HepG2 (cell line): ENCODE measurements around the gene NEUROD6. TPM values are rescaled to one million over a fixed set of nuclear protein-coding genes. Genes with fewer than 3 reads are reported as not detected.

Experiments
- ATAC-seq: fragments of 200-7000 bp; cut with Tn5 transposase; 3 replicates; pipeline ENCODE4 v1.9.1; 2020; ENCODE audit warnings: mild to moderate bottlenecking, moderate library complexity
- BruUV-seq: library from RNA; stranded (reverse); fragments of 400-500 nt; replicated peaks from 2 replicates; lab custom pipeline; 2021; lab: Mats Ljungman, UMichigan
- CTCF ChIA-PET: fragments of 300-600 bp; formaldehyde crosslinking; extraction: SDS; loops from one replicate; lab custom pipeline; 2021; ENCODE audit warnings: low total read pairs, inconsistent platforms, low intra/inter-chr PET ratio; lab: Yijun Ruan, JAX
- POLR2A ChIA-PET: fragments of 350-600 bp; sonication (Branson Sonifier 250); formaldehyde crosslinking; loops from one replicate; lab custom pipeline; 2020; ENCODE audit warnings: antibody characterized with exemption, inconsistent platforms; lab: Yijun Ruan, JAX
- DNase-seq: peaks from one replicate; pipeline ENCODE4 v3.0.0-alpha.2; 2015; ENCODE audit warnings: low spot score
- FAIRE-seq: peaks from 3 replicates; lab custom pipeline; 2011; peaks lifted over from hg19 to GRCh38; lab: Jason Lieb, UNC
- H2AFZ ChIP-seq: one replicate; pipeline ENCODE4 v1.6.1; 2011; ENCODE audit warnings: low read length, inconsistent platforms
- H3K27ac ChIP-seq: fragments of 300-600 bp; 3 replicates; pipeline ENCODE4 v1.8.0; 2011; ENCODE audit warnings: mixed run types, mild to moderate bottlenecking, mixed read lengths, low read length, inconsistent platforms; ENCODE audit not compliant: insufficient read depth; ENCODE audit errors: extremely low read length
- H3K27me3 ChIP-seq, 2 experiments: fragments of 200-600 bp in 1 of 2; 2 replicates in 1 of 2; 3 replicates in 1 of 2; pipeline versions ENCODE4 v1.6.0 to v1.8.0; 2011; ENCODE audit warnings: low read length in 2 of 2, mild to moderate bottlenecking in 2 of 2, moderate library complexity in 2 of 2, inconsistent platforms in 1 of 2; ENCODE audit not compliant: insufficient read depth in 2 of 2, control insufficient read depth in 1 of 2
- H3K36me3 ChIP-seq, 2 experiments: fragments of 200-600 bp in 1 of 2; replicated peaks in 1 of 2; 2 replicates in 1 of 2; 3 replicates in 1 of 2; pipeline versions ENCODE4 v1.5.1 to v1.8.0; 2011; ENCODE audit warnings: low read length in 2 of 2, inconsistent platforms in 1 of 2; ENCODE audit not compliant: insufficient read depth in 2 of 2, control insufficient read depth in 1 of 2
- H3K4me1 ChIP-seq: 2 replicates; pipeline ENCODE4 v1.5.1; 2012; ENCODE audit warnings: low read length, inconsistent platforms; ENCODE audit not compliant: insufficient read depth
- H3K4me2 ChIP-seq: 2 replicates; pipeline ENCODE4 v1.6.0; 2011; ENCODE audit warnings: low read depth, low read length, inconsistent platforms
- H3K4me3 ChIP-seq, 3 experiments: fragments of 200-600 bp in 1 of 3; sonication (generic), shearing (Covaris generic) in 1 of 3; replicated peaks in 1 of 3; 2 replicates each; pipeline ENCODE4 v1.5.1; 2011 to 2016; ENCODE audit warnings: low read length in 3 of 3, inconsistent platforms in 2 of 3, low read depth in 2 of 3, mild to moderate bottlenecking in 2 of 3, control low read depth in 1 of 3, mixed read lengths in 1 of 3; ENCODE audit not compliant: insufficient read depth in 1 of 3
- H3K79me2 ChIP-seq: one replicate; pipeline ENCODE4 v1.6.1; 2011; ENCODE audit warnings: low read length, inconsistent platforms; ENCODE audit not compliant: insufficient read depth
- H3K9ac ChIP-seq: 2 replicates; pipeline ENCODE4 v1.6.0; 2011; ENCODE audit warnings: mild to moderate bottlenecking, low read depth, low read length, inconsistent platforms; ENCODE audit not compliant: insufficient read depth
- H3K9me3 ChIP-seq: 2 replicates; pipeline ENCODE4 v1.5.1; 2012; ENCODE audit warnings: mild to moderate bottlenecking, low read length
- H4K20me1 ChIP-seq: 2 replicates; pipeline ENCODE4 v1.6.0; 2011; ENCODE audit warnings: inconsistent platforms, mild to moderate bottlenecking, low read length, moderate library complexity; ENCODE audit not compliant: insufficient read depth
- EP300 ChIP-seq, 3 experiments: sonication (generic) in 1 of 3; formaldehyde crosslinking in 1 of 3; IDR thresholded peaks; 2 replicates each; pipeline versions ENCODE4 v1.5.1 to v1.6.1; 2011 to 2020; ENCODE audit warnings: low read depth in 2 of 3, low read length in 2 of 3, borderline replicate concordance in 1 of 3, improper control_type of control experiment in 1 of 3, mild to moderate bottlenecking in 1 of 3, missing genetic modification reagents in 1 of 3, moderate library complexity in 1 of 3
- POLR2AphosphoS5 ChIP-seq: IDR thresholded peaks from 2 replicates; pipeline ENCODE4 v1.6.1; 2012; ENCODE audit warnings: low read depth, low read length
- SNAPC5 ChIP-seq: sonication (generic); formaldehyde crosslinking; IDR thresholded peaks from 2 replicates; pipeline ENCODE4 v1.8.1; 2023; ENCODE audit warnings: mild to moderate bottlenecking, missing genetic modification reagents, borderline replicate concordance
- THAP11 ChIP-seq: IDR thresholded peaks from 2 replicates; pipeline ENCODE4 v1.6.1; 2016; ENCODE audit warnings: missing biosample characterization, missing genetic modification reagents
- ZNF143 ChIP-seq: sonication (generic); formaldehyde crosslinking; IDR thresholded peaks from 2 replicates; pipeline ENCODE4 v1.4.0; 2020; ENCODE audit warnings: missing genetic modification reagents
- ZNF550 ChIP-seq: sonication (generic); formaldehyde crosslinking; IDR thresholded peaks from 2 replicates; pipeline ENCODE4 v1.4.0; 2020; ENCODE audit warnings: mild to moderate bottlenecking, missing genetic modification reagents, borderline replicate concordance
- ZNF747 ChIP-seq: sonication (generic); formaldehyde crosslinking; IDR thresholded peaks from 2 replicates; pipeline ENCODE4 v1.8.1; 2023; ENCODE audit warnings: missing genetic modification reagents, mild to moderate bottlenecking, borderline replicate concordance
- ZNF850 ChIP-seq: sonication (generic); formaldehyde crosslinking; conservative IDR thresholded peaks from 2 replicates; pipeline ENCODE4 v1.9.0; 2021; ENCODE audit warnings: mild to moderate bottlenecking, missing genetic modification reagents
- WGBS: methylation state at CpG from one replicate; pipeline ENCODE4 v1.1.6; 2017; ENCODE audit warnings: low lambda C conversion rate; 5-methylcytosine and 5-hydroxymethylcytosine counted together
- in situ Hi-C: cut with HindIII; loops from 2 replicates; pipeline ENCODE4 v1.10.0; 2017; ENCODE audit warnings: low pct_unique_long_range_greater_than_20kb; ENCODE audit not compliant: extremely low pct_ligation_motif_present
- intact Hi-C: fragments of 100-400 bp; cut with micrococcal nuclease; formaldehyde crosslinking; loops from one replicate; pipeline ENCODE4 v1.10.0; 2022; ENCODE audit not compliant: unreplicated experiment
- polyA plus RNA-seq, 8 experiments: library from polyadenylated mRNA; depleted of rRNA in 3 of 8; stranded (reverse) in 7 of 8; unstranded in 1 of 8; fragments of >200 nt; fragmentation: Illumina TruSeq in 4 of 8; extraction: Trizol in 4 of 8; gene quantifications; 2 replicates each; pipeline versions ENCODE4 v1.2.1 to v1.2.3, GENCODE V29; 2011 to 2016; ENCODE audit warnings: low read depth in 4 of 8, missing spikeins in 1 of 8, mixed read lengths in 1 of 8; ENCODE audit not compliant: insufficient read depth in 1 of 8
- total RNA-seq, 5 experiments: library from RNA; depleted of rRNA; stranded (reverse); fragments of >200 nt; fragmentation: Illumina TruSeq; extraction: Trizol; gene quantifications; 2 replicates each; pipeline ENCODE4 v1.2.3, GENCODE V29; 2016; ENCODE audit warnings: low read depth in 1 of 5
- TF ChIP-seq, protein P1 (sequence below): sonication (generic); IDR thresholded peaks from 2 replicates; pipeline ENCODE4 v1.6.1; 2016; ENCODE audit warnings: low read depth, borderline replicate concordance
- TF ChIP-seq, protein P2 (sequence below): sonication (generic); formaldehyde crosslinking; IDR thresholded peaks from 2 replicates; pipeline ENCODE4 v1.8.0; 2023; ENCODE audit warnings: mild to moderate bottlenecking, missing genetic modification reagents

The NEUROD6 gene
- total and polyA plus RNA-seq, 2 of the 13 experiments (the other 11 are each of a cell fraction or from before 2014, with no cell fraction given): not detected

- H3K27me3 ChIP-seq: no peaks in the 10 kb centered on the region
- intact Hi-C loops: no loop called here
- WGBS: 0% methylated on average over 4 of the region's 4 CpGs
- 0 out of 2 replicates have a peak, but pooled peaks cover 5% of the 10 kb centered on the region for H3K4me1 ChIP-seq
- no peak overlapping the region for H2AFZ ChIP-seq
- H3K27ac ChIP-seq: no peak overlapping the region
- POLR2A ChIA-PET: no interaction called here
- CTCF ChIA-PET: no interaction called here
- ATAC-seq: no peak
- no peaks in the 10 kb centered on the region for H4K20me1 ChIP-seq
- H3K36me3 ChIP-seq: no peaks in the 10 kb centered on the region
- no TSS peak for BruUV-seq
- no peak for DNase-seq
- no peak overlapping the region for H3K9ac ChIP-seq
- H3K4me3 ChIP-seq: no peak overlapping the region
- no peak for TF ChIP-seq ZNF550 (CRISPR knock-in tag)
- TF ChIP-seq POLR2AphosphoS5: no peak
- FAIRE-seq: no peak
- H3K4me2 ChIP-seq: no peak overlapping the region
- no peaks in the 10 kb centered on the region for H3K9me3 ChIP-seq
- in situ Hi-C loops: no loop called here
- H3K79me2 ChIP-seq: no peaks in the 10 kb centered on the region
These were observed 25.7 kb downstream of the NEUROD6 start for GRCh38 chr7:31314781-31315180.

DNA sequence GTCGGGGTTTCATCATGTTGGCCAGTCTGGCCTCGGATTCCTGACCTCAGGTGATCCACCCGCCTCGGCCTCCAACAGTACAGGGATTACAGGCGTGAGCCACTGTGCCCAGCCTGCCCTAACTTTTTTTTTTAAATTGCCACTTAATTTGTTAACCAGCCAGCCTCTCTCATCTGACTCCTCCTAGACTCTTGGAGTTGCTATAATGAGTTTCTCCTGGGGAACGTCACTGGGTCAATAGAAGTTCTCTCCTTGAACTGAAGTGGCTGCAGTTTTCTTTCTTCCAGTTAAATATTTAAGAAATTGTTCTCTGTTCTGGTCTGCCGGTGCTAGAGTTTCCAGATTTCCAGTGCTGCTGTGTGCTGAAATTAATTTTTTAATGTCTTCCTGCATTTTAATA, 27.6 kb downstream of the NEUROD6 start:
- intact Hi-C loops: no loop called here
- no peaks in the 10 kb centered on the region for H4K20me1 ChIP-seq

More for the DNA sequence above, 27.6 kb downstream of the NEUROD6 start:
- WGBS: 14% methylated on average over 7 of the region's 7 CpGs
- H3K9me3 ChIP-seq: no peaks in the 10 kb centered on the region
- H3K27me3 ChIP-seq: no peaks in the 10 kb centered on the region
- no peak overlapping the region for H3K9ac ChIP-seq
- CTCF ChIA-PET: no interaction called here
- DNase-seq (no peak), ATAC-seq (no peak), FAIRE-seq (no peak)
- H3K36me3 ChIP-seq: no peaks in the 10 kb centered on the region
- TF ChIP-seq, protein P1, sequence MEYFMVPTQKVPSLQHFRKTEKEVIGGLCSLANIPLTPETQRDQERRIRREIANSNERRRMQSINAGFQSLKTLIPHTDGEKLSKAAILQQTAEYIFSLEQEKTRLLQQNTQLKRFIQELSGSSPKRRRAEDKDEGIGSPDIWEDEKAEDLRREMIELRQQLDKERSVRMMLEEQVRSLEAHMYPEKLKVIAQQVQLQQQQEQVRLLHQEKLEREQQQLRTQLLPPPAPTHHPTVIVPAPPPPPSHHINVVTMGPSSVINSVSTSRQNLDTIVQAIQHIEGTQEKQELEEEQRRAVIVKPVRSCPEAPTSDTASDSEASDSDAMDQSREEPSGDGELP: no peak
- TF ChIP-seq THAP11 (no peak), ZNF747 (CRISPR knock-in tag) (no peak), ZNF143 (no peak), ZNF850 (CRISPR knock-in tag) (no peak), EP300 (IDR thresholded peaks at IDR 0.05; ENCODE audit: low read depth in 2 of 2, low read length in 2 of 2) (no peak), EP300 (CRISPR knock-in tag; IDR thresholded peaks at IDR 0.05; ENCODE audit: borderline replicate concordance) (no peak), SNAPC5 (CRISPR knock-in tag) (no peak)
- TF ChIP-seq, protein P2, sequence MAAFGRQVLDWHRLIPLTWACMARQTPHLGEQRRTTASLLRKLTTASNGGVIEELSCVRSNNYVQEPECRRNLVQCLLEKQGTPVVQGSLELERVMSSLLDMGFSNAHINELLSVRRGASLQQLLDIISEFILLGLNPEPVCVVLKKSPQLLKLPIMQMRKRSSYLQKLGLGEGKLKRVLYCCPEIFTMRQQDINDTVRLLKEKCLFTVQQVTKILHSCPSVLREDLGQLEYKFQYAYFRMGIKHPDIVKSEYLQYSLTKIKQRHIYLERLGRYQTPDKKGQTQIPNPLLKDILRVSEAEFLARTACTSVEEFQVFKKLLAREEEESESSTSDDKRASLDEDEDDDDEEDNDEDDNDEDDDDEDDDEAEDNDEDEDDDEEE (CRISPR knock-in tag): no peak
- POLR2A ChIA-PET: no interaction called here
- no peak overlapping the region for H2AFZ ChIP-seq
- no peak overlapping the region for H3K27ac ChIP-seq
- no peaks in the 10 kb centered on the region for H3K79me2 ChIP-seq
- no peak overlapping the region for H3K4me3 ChIP-seq
- in situ Hi-C loops: no loop called here
- BruUV-seq: no TSS peak
- H3K4me2 ChIP-seq: no peak overlapping the region
- H3K4me1 ChIP-seq: no peaks in the 10 kb centered on the region
